Left lung (tissue), 10 donors: ENCODE measurements around the gene CEP57. TPM values are rescaled to one million over a fixed set of nuclear protein-coding genes. Genes with fewer than 3 reads are reported as not detected.
A peak's percentile ranks its signal among the peaks of the same experiment; 100 is the strongest.

Experiments used
- ATAC-seq: fragments of 200-7000 bp; cut with Tn5 transposase; one replicate; pipeline ENCODE4 v1.9.1; 2020; ENCODE audit warnings: moderate library complexity
- DNase-seq, 4 donors: peaks; one replicate each; pipeline ENCODE4 v3.0.0-alpha.2; 2013 to 2020
- H3K27ac ChIP-seq, 2 donors: fragments of 200-600 bp; sonication (generic) in 1 of 2; one replicate each; pipeline versions ENCODE4 v1.5.0 to v1.8.0; 2020 to 2021
- H3K27me3 ChIP-seq, 2 donors: fragments of 200-600 bp; sonication (generic) in 1 of 2; one replicate each; pipeline versions ENCODE4 v1.5.0 to v1.8.0; 2020 to 2021
- H3K36me3 ChIP-seq, 2 donors: fragments of 200-600 bp; sonication (generic) in 1 of 2; one replicate each; pipeline versions ENCODE4 v1.5.0 to v1.8.0; 2020 to 2021
- H3K4me1 ChIP-seq, 2 donors: fragments of 200-600 bp; one replicate each; pipeline ENCODE4 v1.8.0; 2021
- H3K4me3 ChIP-seq, 2 donors: fragments of 200-600 bp; sonication (generic) in 1 of 2; one replicate each; pipeline versions ENCODE4 v1.5.0 to v1.8.0; 2020 to 2021; ENCODE audit warnings: mild to moderate bottlenecking in 1 of 2
- H3K9me3 ChIP-seq, 2 donors: fragments of 200-600 bp; sonication (generic) in 1 of 2; one replicate each; pipeline versions ENCODE4 v1.5.0 to v1.8.0; 2020 to 2021
- intact Hi-C, 2 donors: fragments of 100-400 bp; cut with DNase I; formaldehyde crosslinking; loops; one replicate each; pipeline versions ENCODE4 v1.11.2 to v1.14.2; 2022
- polyA plus RNA-seq, 6 donors: library from polyadenylated mRNA; unstranded; fragments of 120-200 nt; gene quantifications; one replicate each; pipeline ENCODE4 v1.2.1, GENCODE V29; 2013; ENCODE audit not compliant: insufficient read length in 6 of 6
- total RNA-seq, 2 donors: library from RNA; stranded (reverse); fragmentation: NEBNext Ultra II Directional; extraction: Animal tissue kit (Norgen Biotek cat#: 25700); gene quantifications; one replicate each; pipeline ENCODE4 v1.2.1, GENCODE V29; 2021
- TF ChIP-seq, protein P1 (sequence below), 2 donors: fragments of 200-600 bp; sonication (generic) in 1 of 2; IDR thresholded peaks; one replicate each; pipeline versions ENCODE4 v1.5.0 to v1.8.0; 2021; ENCODE audit warnings: antibody characterized with exemption in 2 of 2
- donor health status: DM: no; HTN: yes; CAD: no.
- donor health status: DM: no; HTN: no; CAD: no.

Gene CEP57
- total and polyA plus RNA-seq, 8 donors: 28.3 to 148 (median 113) TPM

DNA sequence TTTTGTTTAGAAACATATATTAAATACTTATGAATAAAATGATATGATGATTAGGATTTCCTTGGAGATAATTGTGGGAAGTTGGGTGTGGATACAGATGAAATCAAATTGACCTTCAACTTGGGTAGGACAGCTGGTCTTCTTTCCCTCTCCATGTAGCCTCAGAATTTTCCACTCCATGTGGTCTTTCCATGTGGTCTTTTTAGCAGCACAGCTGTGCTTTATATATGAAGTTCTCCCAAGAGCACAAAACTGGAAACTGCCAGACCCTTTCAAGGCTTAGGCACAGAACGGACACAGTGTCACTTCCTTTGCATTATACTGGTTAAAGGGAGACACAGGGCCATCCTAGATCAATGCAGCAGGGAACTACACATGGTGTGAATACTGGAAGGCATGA, 29.4 kb upstream of the CEP57 start:
- Histone ChIP-seq H3K36me3 (no peaks in the 10 kb centered on the region), H3K9me3 (no peaks in the 10 kb centered on the region), H3K4me1 (no peaks in the 10 kb centered on the region), H3K27me3 (no peaks in the 10 kb centered on the region), H3K27ac (no peak overlapping the region), H3K4me3 (no peak overlapping the region)
- intact Hi-C loops: loop anchor here in 1 of 2 donors (5.0 kb wide), 1 partner anchor 609 kb away; no protein-coding TSS in a partner anchor
- TF ChIP-seq, protein P1, sequence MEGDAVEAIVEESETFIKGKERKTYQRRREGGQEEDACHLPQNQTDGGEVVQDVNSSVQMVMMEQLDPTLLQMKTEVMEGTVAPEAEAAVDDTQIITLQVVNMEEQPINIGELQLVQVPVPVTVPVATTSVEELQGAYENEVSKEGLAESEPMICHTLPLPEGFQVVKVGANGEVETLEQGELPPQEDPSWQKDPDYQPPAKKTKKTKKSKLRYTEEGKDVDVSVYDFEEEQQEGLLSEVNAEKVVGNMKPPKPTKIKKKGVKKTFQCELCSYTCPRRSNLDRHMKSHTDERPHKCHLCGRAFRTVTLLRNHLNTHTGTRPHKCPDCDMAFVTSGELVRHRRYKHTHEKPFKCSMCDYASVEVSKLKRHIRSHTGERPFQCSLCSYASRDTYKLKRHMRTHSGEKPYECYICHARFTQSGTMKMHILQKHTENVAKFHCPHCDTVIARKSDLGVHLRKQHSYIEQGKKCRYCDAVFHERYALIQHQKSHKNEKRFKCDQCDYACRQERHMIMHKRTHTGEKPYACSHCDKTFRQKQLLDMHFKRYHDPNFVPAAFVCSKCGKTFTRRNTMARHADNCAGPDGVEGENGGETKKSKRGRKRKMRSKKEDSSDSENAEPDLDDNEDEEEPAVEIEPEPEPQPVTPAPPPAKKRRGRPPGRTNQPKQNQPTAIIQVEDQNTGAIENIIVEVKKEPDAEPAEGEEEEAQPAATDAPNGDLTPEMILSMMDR (IDR thresholded peaks at IDR 0.05): no peak
- no peak for ATAC-seq
- DNase-seq: no peak

DNA sequence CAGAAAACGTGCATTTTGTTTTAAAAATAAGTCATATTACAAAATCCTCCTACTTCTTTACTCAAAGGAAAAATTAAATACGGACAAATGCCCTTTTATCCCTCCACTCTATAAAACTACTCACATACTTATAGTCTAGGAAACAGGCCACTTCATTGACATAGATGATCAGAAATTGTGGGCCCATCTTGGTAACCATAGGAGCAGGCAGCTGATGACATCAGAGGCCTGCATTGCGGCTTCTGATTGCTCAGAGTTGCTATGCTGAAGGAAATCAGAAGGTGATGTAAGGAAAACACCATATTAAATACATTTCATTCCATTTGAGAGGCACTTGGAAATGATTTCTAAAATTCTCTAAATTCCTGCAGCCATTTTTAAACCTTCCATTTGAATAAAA, 27.8 kb upstream of the CEP57 start:
- TF ChIP-seq, protein P1 (IDR thresholded peaks at IDR 0.05): no peak
- Histone ChIP-seq H3K36me3 (no peaks in the 10 kb centered on the region), H3K4me3 (no peak overlapping the region), H3K9me3 (no peaks in the 10 kb centered on the region), H3K4me1 (peaks cover 0 to 8% of the 10 kb centered on the region in 2 donors), H3K27me3 (no peaks in the 10 kb centered on the region), H3K27ac (no peak overlapping the region)
- intact Hi-C loops: loop anchor here in 1 of 2 donors (5.0 kb wide), 1 partner anchor 610 kb away; no protein-coding TSS in a partner anchor
- DNase-seq (no peak), ATAC-seq (no peak)

DNA sequence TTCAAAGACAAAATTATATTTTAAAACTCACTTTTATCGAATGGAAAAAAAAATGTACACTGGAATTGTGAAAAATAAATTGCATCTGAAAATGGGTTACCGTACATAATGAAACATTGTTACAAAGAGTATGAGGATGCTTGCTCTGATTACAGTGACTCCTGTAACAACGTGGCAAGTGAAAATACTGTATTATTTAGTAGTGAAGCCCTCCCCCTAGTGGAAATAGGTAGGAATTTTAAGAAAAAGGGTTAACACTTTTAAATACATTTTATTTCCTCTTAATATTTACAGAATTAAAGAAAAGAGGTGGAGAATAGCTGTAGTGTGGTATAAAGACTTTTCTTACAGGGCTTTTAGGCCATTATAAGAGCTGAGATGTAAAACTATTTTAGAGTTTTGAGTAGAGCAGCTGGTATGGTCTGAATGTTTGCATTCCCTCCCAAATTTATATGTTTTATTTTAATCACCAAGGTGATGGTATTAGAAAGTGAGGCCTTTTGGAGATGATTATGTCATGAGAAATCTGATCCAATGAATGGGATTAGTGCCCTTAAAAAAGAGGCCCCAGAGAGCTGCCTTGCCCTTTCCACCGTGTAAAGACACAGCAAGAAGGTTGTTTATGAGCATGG, 25.9 kb upstream of the CEP57 start:
- Histone ChIP-seq H3K27ac (no peak overlapping the region), H3K27me3 (no peaks in the 10 kb centered on the region), H3K36me3 (peaks cover 0 to 6% of the 10 kb centered on the region in 2 donors), H3K9me3 (no peaks in the 10 kb centered on the region), H3K4me1 (peaks cover 0 to 13% of the 10 kb centered on the region in 2 donors), H3K4me3 (no peak overlapping the region)
- DNase-seq (peak in 2 of 4 donors; percentile 36 to 67), ATAC-seq (peak; percentile 88)
- intact Hi-C loops: loop anchor here in 1 of 2 donors (5.0 kb wide), 1 partner anchor 612 kb away; no protein-coding TSS in a partner anchor
- TF ChIP-seq, protein P1 (IDR thresholded peaks at IDR 0.05): peak; percentile 59 to 64

DNA sequence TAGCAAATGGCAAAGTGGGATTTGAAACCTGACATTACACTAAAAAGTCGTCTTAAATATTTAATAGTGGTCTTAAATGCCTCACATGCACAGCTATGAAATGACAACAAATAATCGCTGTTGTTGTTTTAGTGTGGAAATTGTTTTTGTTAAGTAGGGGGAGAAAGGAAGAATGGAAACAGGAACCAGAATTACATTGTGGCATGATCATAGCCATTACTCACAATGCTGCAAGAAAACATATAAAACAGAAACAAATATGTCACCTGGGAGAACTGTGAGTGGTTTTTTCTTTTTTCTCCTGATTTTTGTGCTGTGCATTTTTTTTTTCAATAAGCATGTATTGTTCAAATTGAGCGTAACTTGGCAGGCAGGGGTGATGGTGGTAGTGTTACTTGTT, 23.6 kb upstream of the CEP57 start:
- H3K27ac ChIP-seq: no peak overlapping the region
- no peak overlapping the region for H3K4me3 ChIP-seq
- TF ChIP-seq, protein P1 (IDR thresholded peaks at IDR 0.05): no peak
- DNase-seq (no peak), ATAC-seq (no peak)
- no peaks in the 10 kb centered on the region for H3K27me3 ChIP-seq
- intact Hi-C loops: no loop called here
- H3K36me3 ChIP-seq: peaks cover 0 to 20% of the 10 kb centered on the region in 2 donors
- H3K4me1 ChIP-seq: peaks cover 0 to 13% of the 10 kb centered on the region in 2 donors
- no peaks in the 10 kb centered on the region for H3K9me3 ChIP-seq

DNA sequence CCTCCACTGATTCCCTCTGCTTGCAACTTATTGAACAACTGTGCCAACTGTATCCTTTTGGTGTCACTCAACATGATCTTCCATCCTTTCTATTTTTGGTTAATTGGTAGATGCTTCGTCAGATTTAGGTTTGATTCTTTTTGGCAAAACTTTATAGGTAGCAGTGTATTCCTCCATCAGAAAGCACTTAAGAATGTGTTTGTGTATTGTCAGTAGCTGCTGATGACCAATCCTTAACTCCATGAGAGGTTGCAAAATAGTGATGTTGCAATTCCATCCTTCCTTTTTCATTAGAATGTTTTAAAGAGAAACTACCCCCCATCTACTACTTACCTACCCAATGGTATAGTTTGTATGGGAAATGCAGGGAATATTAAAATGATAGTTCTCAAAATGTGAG, 22.8 kb upstream of the CEP57 start:
- no peak overlapping the region for H3K27ac ChIP-seq

More for the DNA sequence above, 22.8 kb upstream of the CEP57 start:
- intact Hi-C loops: no loop called here
- Histone ChIP-seq H3K36me3 (peaks cover 0 to 28% of the 10 kb centered on the region in 2 donors), H3K27me3 (no peaks in the 10 kb centered on the region), H3K4me1 (peaks cover 0 to 13% of the 10 kb centered on the region in 2 donors), H3K4me3 (no peak overlapping the region), H3K9me3 (no peaks in the 10 kb centered on the region)
- peak; percentile 62 for ATAC-seq
- peak in 2 of 4 donors; percentile 20 to 45 for DNase-seq
- TF ChIP-seq, protein P1 (IDR thresholded peaks at IDR 0.05): no peak
